Liver (tissue), 9 donors: Measurements from ENCODE around the gene ACOXL. TPM values are rescaled to one million over a fixed set of nuclear protein-coding genes. Genes with fewer than 3 reads are reported as not detected.

ENCODE experiments used
- DNase-seq: peaks from one replicate; pipeline ENCODE4 v3.0.0-alpha.2; 2017; ENCODE audit warnings: low spot score
- H3K27ac ChIP-seq, 2 donors: one replicate each; pipeline ENCODE4 v1.7.0; 2013; ENCODE audit warnings: inconsistent platforms in 2 of 2, low read length in 2 of 2, control low read depth in 1 of 2, low read depth in 1 of 2, mild to moderate bottlenecking in 1 of 2
- H3K27me3 ChIP-seq, 4 donors: one replicate each; pipeline versions ENCODE4 v1.6.1 to v1.7.0; 2013; ENCODE audit warnings: low read length in 3 of 4, inconsistent platforms in 1 of 4, mild to moderate bottlenecking in 1 of 4, moderate library complexity in 1 of 4; ENCODE audit not compliant: control insufficient read depth in 4 of 4, insufficient read depth in 4 of 4
- H3K36me3 ChIP-seq, 4 donors: one replicate each; pipeline versions ENCODE4 v1.6.1 to v1.7.0; 2013; ENCODE audit warnings: low read length in 3 of 4, mild to moderate bottlenecking in 3 of 4, low read depth in 1 of 4, moderate library complexity in 1 of 4; ENCODE audit not compliant: control insufficient read depth in 4 of 4, insufficient read depth in 3 of 4
- H3K4me1 ChIP-seq, 4 donors: one replicate each; pipeline versions ENCODE4 v1.6.1 to v1.7.0; 2013; ENCODE audit warnings: low read length in 3 of 4, mild to moderate bottlenecking in 3 of 4, moderate library complexity in 1 of 4; ENCODE audit not compliant: control insufficient read depth in 4 of 4, insufficient read depth in 4 of 4
- H3K4me3 ChIP-seq, 3 donors: one replicate each; pipeline versions ENCODE4 v1.6.1 to v1.7.0; 2013; ENCODE audit warnings: low read length in 3 of 3, control low read depth in 1 of 3, low read depth in 1 of 3, mild to moderate bottlenecking in 1 of 3
- H3K9ac ChIP-seq, 2 donors: one replicate each; pipeline ENCODE4 v1.7.0; 2013; ENCODE audit warnings: low read length in 2 of 2, mild to moderate bottlenecking in 2 of 2, moderate library complexity in 2 of 2, control low read depth in 1 of 2, low read depth in 1 of 2
- H3K9me3 ChIP-seq, 4 donors: one replicate each; pipeline versions ENCODE4 v1.6.1 to v1.7.0; 2013; ENCODE audit warnings: low read length in 3 of 4; ENCODE audit not compliant: control insufficient read depth in 4 of 4
- ATF3 ChIP-seq: IDR thresholded peaks from 2 replicates; pipeline ENCODE4 v1.6.1; 2016; ENCODE audit warnings: antibody characterized with exemption
- CTCF ChIP-seq: fragments of 150-350 bp; IDR thresholded peaks from 2 replicates; pipeline ENCODE4 v1.5.1; 2017; ENCODE audit warnings: improper control_type of control experiment, low read depth, low read length; ENCODE audit not compliant: missing input control
- EGR1 ChIP-seq, 2 donors: IDR thresholded peaks; 2 replicates each; pipeline ENCODE4 v1.6.1; 2016 to 2018; ENCODE audit warnings: antibody characterized with exemption in 2 of 2, low read depth in 2 of 2
- FOXA1 ChIP-seq: IDR thresholded peaks from 2 replicates; pipeline ENCODE4 v1.6.1; 2016; ENCODE audit warnings: antibody characterized with exemption
- FOXA2 ChIP-seq: IDR thresholded peaks from 2 replicates; pipeline ENCODE4 v1.6.1; 2016; ENCODE audit warnings: antibody characterized with exemption
- GABPA ChIP-seq, 2 donors: IDR thresholded peaks in 1 of 2; conservative IDR thresholded peaks in 1 of 2; 2 replicates each; pipeline ENCODE4 v1.6.1; 2016; ENCODE audit warnings: antibody characterized with exemption in 2 of 2, mild to moderate bottlenecking in 1 of 2, moderate library complexity in 1 of 2
- HNF4A ChIP-seq, 2 donors: conservative IDR thresholded peaks; 2 replicates each; pipeline ENCODE4 v1.6.1; 2016; ENCODE audit warnings: antibody characterized with exemption in 2 of 2, mild to moderate bottlenecking in 2 of 2
- HNF4G ChIP-seq: IDR thresholded peaks from 2 replicates; pipeline ENCODE4 v1.6.1; 2016; ENCODE audit warnings: antibody characterized with exemption
- JUND ChIP-seq, 2 donors: IDR thresholded peaks; 2 replicates each; pipeline ENCODE4 v1.6.1; 2016; ENCODE audit warnings: antibody characterized with exemption in 2 of 2
- MAX ChIP-seq: IDR thresholded peaks from 2 replicates; pipeline ENCODE4 v1.6.1; 2016; ENCODE audit warnings: antibody characterized with exemption
- NR2F2 ChIP-seq: IDR thresholded peaks from 2 replicates; pipeline ENCODE4 v1.6.1; 2016; ENCODE audit warnings: antibody characterized with exemption
- RAD21 ChIP-seq, 2 donors: IDR thresholded peaks; 2 replicates each; pipeline ENCODE4 v1.6.1; 2016; ENCODE audit warnings: antibody characterized with exemption in 2 of 2, mild to moderate bottlenecking in 2 of 2
- REST ChIP-seq: IDR thresholded peaks from 2 replicates; pipeline ENCODE4 v1.6.1; 2016; ENCODE audit warnings: antibody characterized with exemption, mild to moderate bottlenecking
- RXRA ChIP-seq, 2 donors: IDR thresholded peaks; 2 replicates each; pipeline ENCODE4 v1.6.1; 2017 to 2018; ENCODE audit warnings: antibody characterized with exemption in 2 of 2, mild to moderate bottlenecking in 1 of 2
- SP1 ChIP-seq: IDR thresholded peaks from 2 replicates; pipeline ENCODE4 v1.6.1; 2018; ENCODE audit warnings: antibody characterized with exemption, mild to moderate bottlenecking
- TAF1 ChIP-seq: conservative IDR thresholded peaks from 2 replicates; pipeline ENCODE4 v1.6.1; 2016; ENCODE audit warnings: antibody characterized with exemption, mild to moderate bottlenecking
- YY1 ChIP-seq: IDR thresholded peaks from 2 replicates; pipeline ENCODE4 v1.6.1; 2016; ENCODE audit warnings: antibody characterized with exemption, mild to moderate bottlenecking
- ZBTB33 ChIP-seq: IDR thresholded peaks from 2 replicates; pipeline ENCODE4 v1.6.1; 2016; ENCODE audit warnings: antibody characterized with exemption
- WGBS: extraction: QIAGEN DNeasy Blood & Tissue Kit; methylation state at CpG from one replicate; pipeline ENCODE4 v1.1.7; 2013; 5-methylcytosine and 5-hydroxymethylcytosine counted together
- polyA plus RNA-seq, 2 donors: library from polyadenylated mRNA; stranded (reverse) in 1 of 2; unstranded in 1 of 2; fragments of 200-250 nt in 1 of 2; fragments of >200 nt in 1 of 2; fragmentation: Nextera tagmentation in 1 of 2; extraction: Ambion mirVana in 1 of 2; gene quantifications; one replicate each; pipeline versions ENCODE4 v1.2.1 to v1.2.3, GENCODE V29; 2013 to 2015
- total RNA-seq, 2 donors: library from RNA; depleted of rRNA; stranded (reverse); fragments of >200 nt; gene quantifications; one replicate each; pipeline ENCODE4 v1.2.3, GENCODE V29; 2014
- donor health status: healthy.
- donor health status: healthy.
- donor health status: healthy.
- donor health status: healthy.
- donor health status: healthy.

Gene ACOXL
- total and polyA plus RNA-seq, 4 donors = 0.07 TPM; not detected in 3

GRCh38 chr2:111057045-111057444 is 324.7 kb downstream of the ACOXL start:
- Histone ChIP-seq H3K27me3 (peaks cover 0 to 2% (median under 1%) of the 10 kb centered on the region in 4 donors), H3K4me1 (no peaks in the 10 kb centered on the region), H3K4me3 (no peak overlapping the region), H3K9me3 (peaks cover 0 to 3% (median 0%) of the 10 kb centered on the region in 4 donors), H3K27ac (no peak overlapping the region), H3K9ac (no peak overlapping the region), H3K36me3 (no peaks in the 10 kb centered on the region)
- no peak for DNase-seq
- TF ChIP-seq YY1 (no peak), RXRA (IDR thresholded peaks at IDR 0.05) (no peak), NR2F2 (no peak), FOXA2 (no peak), REST (no peak), HNF4G (no peak), TAF1 (no peak), HNF4A (conservative IDR thresholded peaks at IDR 0.05) (no peak), MAX (no peak), CTCF (no peak), JUND (IDR thresholded peaks at IDR 0.05) (no peak), EGR1 (IDR thresholded peaks at IDR 0.05; ENCODE audit: low read depth in 2 of 2) (no peak), GABPA (IDR thresholded peaks at IDR 0.05 in 1 of 2, conservative IDR thresholded peaks at IDR 0.05 in 1 of 2) (no peak), ZBTB33 (no peak), SP1 (no peak), RAD21 (IDR thresholded peaks at IDR 0.05) (no peak), FOXA1 (no peak), ATF3 (no peak)
- WGBS = 98% methylated on average over 5 of the region's 5 CpGs
